Endodermal cell (in vitro differentiated cells): ENCODE data around the gene BRD4. TPM values are rescaled to one million over a fixed set of nuclear protein-coding genes. Genes with fewer than 3 reads are reported as not detected.

Experiments
- DNase-seq: peaks from one replicate; pipeline ENCODE4 v3.0.0-alpha.2; 2017
- H3K27ac ChIP-seq: 2 replicates; pipeline ENCODE4 v1.5.1; 2013; ENCODE audit warnings: mild to moderate bottlenecking, low read depth, low read length, moderate library complexity
- H3K27me3 ChIP-seq: 2 replicates; pipeline ENCODE4 v1.6.1; 2013; ENCODE audit warnings: mild to moderate bottlenecking, low read length, moderate library complexity; ENCODE audit not compliant: insufficient read depth, control insufficient read depth, poor library complexity, severe bottlenecking
- H3K36me3 ChIP-seq: 2 replicates; pipeline ENCODE4 v1.7.0; 2013; ENCODE audit warnings: mild to moderate bottlenecking, low read length, moderate library complexity; ENCODE audit not compliant: control insufficient read depth, insufficient read depth
- H3K4me1 ChIP-seq: one replicate; pipeline ENCODE4 v1.7.0; 2013; ENCODE audit warnings: low read length; ENCODE audit not compliant: control insufficient read depth, insufficient read depth
- H3K4me3 ChIP-seq: 2 replicates; pipeline ENCODE4 v1.5.1; 2013; ENCODE audit warnings: mild to moderate bottlenecking, low read length, moderate library complexity
- H3K9ac ChIP-seq: 2 replicates; pipeline ENCODE4 v1.6.1; 2013; ENCODE audit warnings: mild to moderate bottlenecking, low read length, moderate library complexity; ENCODE audit not compliant: poor library complexity, severe bottlenecking; ENCODE audit errors: extremely low read depth
- H3K9me3 ChIP-seq: 2 replicates; pipeline ENCODE4 v1.6.1; 2013; ENCODE audit warnings: mild to moderate bottlenecking, low read length, moderate library complexity; ENCODE audit not compliant: control insufficient read depth
- H3K27ac Mint-ChIP-seq: 2 replicates; pipeline ENCODE4 v1.8.0; 2020; ENCODE audit warnings: mixed read lengths
- H3K27me3 Mint-ChIP-seq: 2 replicates; pipeline ENCODE4 v1.8.0; 2021; ENCODE audit warnings: mild to moderate bottlenecking, mixed read lengths; ENCODE audit not compliant: insufficient read depth
- H3K36me3 Mint-ChIP-seq: 2 replicates; pipeline ENCODE4 v1.8.0; 2020; ENCODE audit warnings: low read depth, mixed read lengths
- H3K4me1 Mint-ChIP-seq: 2 replicates; pipeline ENCODE4 v1.8.0; 2020; ENCODE audit warnings: mixed read lengths
- H3K4me3 Mint-ChIP-seq: 2 replicates; pipeline ENCODE4 v1.8.0; 2020; ENCODE audit warnings: mild to moderate bottlenecking, moderate library complexity, mixed read lengths
- H3K9me3 Mint-ChIP-seq: 2 replicates; pipeline ENCODE4 v1.8.0; 2020; ENCODE audit warnings: mild to moderate bottlenecking, mixed read lengths
- CTCF ChIP-seq: fragments of 200-600 bp; sonication (generic); conservative IDR thresholded peaks from 2 replicates; pipeline ENCODE4 v1.5.0; 2021; ENCODE audit warnings: antibody characterized with exemption, mild to moderate bottlenecking
- WGBS, 2 experiments: methylation state at CpG; one replicate each; pipeline versions ENCODE4 v1.1.5 to v1.1.7; 2013; ENCODE audit warnings: missing lambda C conversion rate in 2 of 2, mixed read lengths in 1 of 2; ENCODE audit not compliant: insufficient coverage in 1 of 2, insufficient read length in 1 of 2; 5-methylcytosine and 5-hydroxymethylcytosine counted together
- total RNA-seq, 2 donors: library from RNA; stranded (reverse); fragmentation: NEBNext Ultra II Directional in 1 of 2; extraction: Animal tissue kit (Norgen Biotek cat#: 25700) in 1 of 2; gene quantifications; 2 replicates in 1 of 2; 3 replicates in 1 of 2; pipeline ENCODE4 v1.2.1, GENCODE V29; 2021

BRD4 gene
- total RNA-seq, 2 donors from 2014 or later = 149 to 156 TPM

- TF ChIP-seq CTCF = no peak
- DNase-seq = no peak
- no peaks in the 10 kb centered on the region for H3K9me3 ChIP-seq
- peak overlapping the region; percentile 50 for H3K27ac ChIP-seq
- no peaks in the 10 kb centered on the region for H3K4me1 ChIP-seq
- H3K9me3 Mint-ChIP-seq = no peaks in the 10 kb centered on the region
- peaks cover 79% of the 10 kb centered on the region for H3K36me3 Mint-ChIP-seq
- H3K4me1 Mint-ChIP-seq = no peaks in the 10 kb centered on the region
- no peaks in the 10 kb centered on the region for H3K27me3 ChIP-seq
- H3K4me3 ChIP-seq = no peak overlapping the region
- H3K9ac ChIP-seq = no peak overlapping the region
- H3K27ac Mint-ChIP-seq = peak overlapping the region; percentile 76
- no peak overlapping the region for H3K4me3 Mint-ChIP-seq
- WGBS, 2 experiments = 94 to 98% methylated on average over 6 to 12 of the region's 12 CpGs
- no peaks in the 10 kb centered on the region for H3K27me3 Mint-ChIP-seq
- H3K36me3 ChIP-seq = peaks cover 93% of the 10 kb centered on the region
Observed at GRCh38 chr19:15268192-15268927, 64.0 kb downstream of the BRD4 start.

GRCh38 chr19:15266683-15267082 lies 65.7 kb downstream of the BRD4 start:
- Histone ChIP-seq H3K36me3 (peaks cover 96% of the 10 kb centered on the region), H3K4me3 (no peak overlapping the region), H3K27ac (no peak overlapping the region), H3K9me3 (no peaks in the 10 kb centered on the region), H3K9ac (no peak overlapping the region), H3K27me3 (no peaks in the 10 kb centered on the region), H3K4me1 (no peaks in the 10 kb centered on the region)
- Mint-ChIP-seq H3K27me3 (no peaks in the 10 kb centered on the region), H3K4me3 (no peak overlapping the region), H3K9me3 (no peaks in the 10 kb centered on the region), H3K4me1 (no peaks in the 10 kb centered on the region), H3K36me3 (peaks cover 79% of the 10 kb centered on the region), H3K27ac (no peak overlapping the region)
- 100% methylated on average over 1 of the region's 1 CpG; no CpG with 5 or more reads in 1 of the 2 experiments for WGBS, 2 experiments
- DNase-seq = no peak
- TF ChIP-seq CTCF = no peak

GRCh38 chr19:15265850-15266248 lies 66.5 kb downstream of the BRD4 start:
- Histone ChIP-seq H3K4me1 (no peaks in the 10 kb centered on the region), H3K27ac (no peak overlapping the region), H3K9ac (no peak overlapping the region), H3K27me3 (no peaks in the 10 kb centered on the region), H3K4me3 (no peak overlapping the region), H3K9me3 (no peaks in the 10 kb centered on the region), H3K36me3 (peaks cover 96% of the 10 kb centered on the region)
- WGBS, 2 experiments = 92 to 98% methylated on average over 6 to 8 of the region's 8 CpGs
- TF ChIP-seq CTCF = no peak
- Mint-ChIP-seq H3K4me1 (no peaks in the 10 kb centered on the region), H3K9me3 (no peaks in the 10 kb centered on the region), H3K27ac (no peak overlapping the region), H3K4me3 (no peak overlapping the region), H3K36me3 (peaks cover 78% of the 10 kb centered on the region), H3K27me3 (no peaks in the 10 kb centered on the region)
- DNase-seq = no peak
